Chondrocyte (in vitro differentiated cells): Measurements from ENCODE around the gene MPST. TPM values are rescaled to one million over a fixed set of nuclear protein-coding genes. Genes with fewer than 3 reads are reported as not detected.

Experiments
- DNase-seq: peaks from one replicate; pipeline ENCODE4 v3.0.0; 2021; ENCODE audit warnings: mixed read lengths, low spot score
- H3K27ac Mint-ChIP-seq: one replicate; pipeline ENCODE4 v1.8.0; 2021; ENCODE audit warnings: mild to moderate bottlenecking, moderate library complexity, mixed read lengths; ENCODE audit not compliant: unreplicated experiment
- H3K27me3 Mint-ChIP-seq: 2 replicates; pipeline ENCODE4 v1.8.0; 2021; ENCODE audit warnings: low read depth, mixed read lengths
- H3K36me3 Mint-ChIP-seq: 2 replicates; pipeline ENCODE4 v1.8.0; 2021; ENCODE audit warnings: low read depth, mixed read lengths
- H3K4me1 Mint-ChIP-seq: 2 replicates; pipeline ENCODE4 v1.8.0; 2021; ENCODE audit warnings: low read depth, mild to moderate bottlenecking, mixed read lengths
- H3K4me3 Mint-ChIP-seq: one replicate; pipeline ENCODE4 v1.8.0; 2021; ENCODE audit warnings: mild to moderate bottlenecking, moderate library complexity, mixed read lengths; ENCODE audit not compliant: unreplicated experiment
- H3K9me3 Mint-ChIP-seq: 2 replicates; pipeline ENCODE4 v1.8.0; 2021; ENCODE audit warnings: low read depth, mixed read lengths
- CTCF ChIP-seq: fragments of 200-600 bp; sonication (generic); IDR thresholded peaks from 2 replicates; pipeline ENCODE4 v1.5.0; 2021; ENCODE audit warnings: antibody characterized with exemption, mild to moderate bottlenecking, moderate library complexity
- total RNA-seq: library from RNA; stranded (reverse); gene quantifications from 3 replicates; pipeline ENCODE4 v1.2.1, GENCODE V29; 2021

Gene MPST
- total RNA-seq, 1 donor from 2014 or later, result 71.4 TPM

DNA sequence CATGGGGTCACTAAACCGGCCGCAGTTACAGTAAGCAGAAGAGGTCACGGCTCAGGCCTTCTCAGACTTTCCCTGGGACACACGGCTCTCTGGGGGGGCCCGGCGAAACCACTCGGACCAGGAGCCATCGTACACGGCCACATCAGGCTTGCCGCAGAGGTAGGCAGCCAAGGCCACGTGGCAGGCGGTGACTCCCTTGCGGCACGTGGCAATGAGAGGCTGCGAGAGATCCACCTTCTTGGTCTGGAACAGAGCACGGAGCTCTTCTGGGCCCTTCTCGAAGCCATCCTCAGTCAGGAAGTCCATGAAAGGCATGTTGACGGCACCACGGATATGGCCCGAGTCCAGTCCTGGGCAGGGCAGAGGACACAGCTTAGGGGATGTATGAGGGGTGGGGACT, 8.6 kb upstream of the MPST start:
- Mint-ChIP-seq H3K27me3 (peaks cover 14% of the 10 kb centered on the region), H3K9me3 (peaks cover 4% of the 10 kb centered on the region), H3K27ac (no peak overlapping the region), H3K4me1 (no peaks in the 10 kb centered on the region), H3K36me3 (no peaks in the 10 kb centered on the region), H3K4me3 (no peak overlapping the region)
- TF ChIP-seq CTCF, result no peak
- no peak for DNase-seq

GRCh38 chr22:37011472-37011871, 8.1 kb upstream of the MPST start:
- no peak overlapping the region for H3K4me3 Mint-ChIP-seq
- H3K27me3 Mint-ChIP-seq, result peaks cover 10% of the 10 kb centered on the region
- peaks cover under 1% of the 10 kb centered on the region for H3K9me3 Mint-ChIP-seq
- DNase-seq, result no peak
- H3K4me1 Mint-ChIP-seq, result no peaks in the 10 kb centered on the region
- TF ChIP-seq CTCF, result no peak
- peaks cover 1% of the 10 kb centered on the region for H3K36me3 Mint-ChIP-seq
- no peak overlapping the region for H3K27ac Mint-ChIP-seq

DNA sequence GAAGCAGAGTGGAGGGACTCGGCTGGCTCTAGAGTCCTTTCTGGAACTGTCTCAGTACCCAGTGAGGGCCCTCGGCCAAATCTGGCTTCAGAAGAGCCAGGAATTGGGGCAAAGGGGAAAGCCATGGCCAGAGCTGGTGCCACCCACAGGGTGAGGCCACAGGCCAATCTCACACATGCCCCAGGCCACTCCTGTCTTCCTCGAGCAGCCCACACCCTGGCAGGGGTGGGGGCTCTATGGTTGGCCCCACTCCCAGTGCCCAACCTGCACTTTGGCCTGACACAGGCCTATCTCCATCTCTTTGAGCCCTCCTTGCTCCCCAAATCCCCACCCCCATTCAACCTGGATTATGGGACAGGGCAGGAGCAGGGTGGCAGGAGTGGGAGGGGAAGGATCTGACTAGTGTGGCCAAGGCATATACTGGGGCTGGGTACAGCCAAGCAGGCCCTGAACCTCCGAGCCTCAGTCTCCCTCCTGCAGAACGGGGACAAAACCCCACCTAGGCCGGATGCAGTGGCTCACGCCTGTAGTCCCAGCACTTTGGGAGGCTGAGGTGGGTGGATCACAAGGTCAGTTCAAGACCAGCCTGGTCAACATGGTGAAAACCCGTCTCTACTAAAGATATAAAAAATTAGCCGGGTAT, 7.2 kb upstream of the MPST start:
- no peaks in the 10 kb centered on the region for H3K9me3 Mint-ChIP-seq
- no peak for DNase-seq
- no peak overlapping the region for H3K27ac Mint-ChIP-seq
- peaks cover under 1% of the 10 kb centered on the region for H3K4me1 Mint-ChIP-seq
- no peak overlapping the region for H3K4me3 Mint-ChIP-seq
- H3K27me3 Mint-ChIP-seq, result peaks cover 5% of the 10 kb centered on the region
- TF ChIP-seq CTCF, result no peak
- H3K36me3 Mint-ChIP-seq, result peaks cover 2% of the 10 kb centered on the region

- Mint-ChIP-seq H3K9me3 (no peaks in the 10 kb centered on the region), H3K27me3 (peaks cover 3% of the 10 kb centered on the region), H3K36me3 (peaks cover 2% of the 10 kb centered on the region), H3K4me3 (no peak overlapping the region), H3K4me1 (peaks cover 5% of the 10 kb centered on the region), H3K27ac (no peak overlapping the region)
- no peak for DNase-seq
- TF ChIP-seq CTCF, result no peak
These were observed 6.6 kb upstream of the MPST start for GRCh38 chr22:37012956-37013355.

DNA sequence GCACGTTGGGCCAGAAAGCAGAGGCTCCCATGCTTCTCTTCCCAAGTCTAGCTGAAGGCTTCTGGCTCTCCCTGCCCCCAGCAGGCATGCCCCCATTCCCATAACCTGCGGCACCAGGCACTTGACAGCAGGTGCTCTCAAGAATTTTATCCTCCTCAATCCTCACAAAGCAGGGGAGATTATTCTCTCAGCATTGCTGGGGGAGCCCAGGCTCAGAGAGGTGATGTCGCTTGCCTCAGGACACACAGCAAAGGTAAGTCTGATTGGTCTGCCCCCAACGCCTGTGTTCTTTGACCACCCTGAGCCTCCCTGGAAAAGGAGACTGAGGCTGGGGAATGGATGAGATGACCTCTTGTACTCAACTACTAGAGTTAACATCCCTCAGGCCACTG, 5.1 kb upstream of the MPST start:
- no peak for TF ChIP-seq CTCF
- Mint-ChIP-seq H3K9me3 (no peaks in the 10 kb centered on the region), H3K4me3 (no peak overlapping the region), H3K4me1 (peaks cover 8% of the 10 kb centered on the region), H3K27ac (no peak overlapping the region), H3K36me3 (peaks cover 2% of the 10 kb centered on the region), H3K27me3 (peaks cover 3% of the 10 kb centered on the region)
- no peak for DNase-seq
